HepG2 (cell line): ENCODE measurements around the gene NOXO1. TPM values are rescaled to one million over a fixed set of nuclear protein-coding genes. Genes with fewer than 3 reads are reported as not detected.

Experiments
- ARID2 ChIP-seq: sonication (generic); formaldehyde crosslinking; IDR thresholded peaks from 2 replicates; pipeline ENCODE4 v1.8.1; 2022; ENCODE audit warnings: mild to moderate bottlenecking, missing genetic modification reagents, borderline replicate concordance
- DBP ChIP-seq: sonication (generic); formaldehyde crosslinking; IDR thresholded peaks from 2 replicates; pipeline ENCODE4 v1.4.0; 2020; ENCODE audit warnings: missing genetic modification reagents; ENCODE audit errors: not compliant biosample characterization
- HNF4A ChIP-seq: sonication (generic); formaldehyde crosslinking; IDR thresholded peaks from 2 replicates; pipeline ENCODE4 v1.4.0; 2020; ENCODE audit warnings: missing genetic modification reagents
- LRRFIP1 ChIP-seq: sonication (generic); formaldehyde crosslinking; conservative IDR thresholded peaks from 2 replicates; pipeline ENCODE4 v1.4.0; 2020; ENCODE audit warnings: missing genetic modification reagents
- NFKBIZ ChIP-seq: IDR thresholded peaks from 2 replicates; pipeline ENCODE4 v1.6.1; 2018; ENCODE audit warnings: missing genetic modification reagents, missing compliant biosample characterization
- SAFB2 ChIP-seq: sonication (generic); formaldehyde crosslinking; IDR thresholded peaks from 2 replicates; pipeline ENCODE4 v1.5.1; 2020; ENCODE audit warnings: missing genetic modification reagents, low read depth, mild to moderate bottlenecking, borderline replicate concordance
- SKI ChIP-seq: fragments of 450-650 bp; IDR thresholded peaks from one replicate; pipeline ENCODE4 v1.6.1; 2018; ENCODE audit warnings: mild to moderate bottlenecking; ENCODE audit not compliant: partially characterized antibody
- XRCC5 ChIP-seq: fragments of 200-400 bp; formaldehyde crosslinking; optimal IDR thresholded peaks from 2 replicates; pipeline ENCODE3; 2017; ENCODE audit warnings: mild to moderate bottlenecking, low read length
- ZEB1 ChIP-seq: IDR thresholded peaks from 2 replicates; pipeline ENCODE4 v1.6.1; 2012; ENCODE audit warnings: mild to moderate bottlenecking, low read depth, inconsistent platforms; ENCODE audit not compliant: insufficient replicate concordance
- ZNF280B ChIP-seq: sonication (generic); formaldehyde crosslinking; IDR thresholded peaks from 2 replicates; pipeline ENCODE4 v1.5.0; 2020; ENCODE audit warnings: missing genetic modification reagents, mild to moderate bottlenecking, borderline replicate concordance
- ZNF335 ChIP-seq: sonication (generic); formaldehyde crosslinking; IDR thresholded peaks from 2 replicates; pipeline ENCODE4 v1.4.0; 2020; ENCODE audit warnings: missing genetic modification reagents
- ZNF33A ChIP-seq: sonication (generic); formaldehyde crosslinking; IDR thresholded peaks from 2 replicates; pipeline ENCODE4 v1.5.1; 2020; ENCODE audit warnings: missing genetic modification reagents, mild to moderate bottlenecking, moderate library complexity, borderline replicate concordance
- ZNF407 ChIP-seq: sonication (generic); formaldehyde crosslinking; IDR thresholded peaks from one replicate; pipeline ENCODE4 v1.5.1; 2020; ENCODE audit warnings: mild to moderate bottlenecking, missing genetic modification reagents; ENCODE audit errors: not compliant biosample characterization
- ZNF460 ChIP-seq: sonication (generic); formaldehyde crosslinking; IDR thresholded peaks from 2 replicates; pipeline ENCODE4 v1.5.1; 2020; ENCODE audit warnings: missing genetic modification reagents, mild to moderate bottlenecking, borderline replicate concordance
- ZNF546 ChIP-seq: sonication (generic); formaldehyde crosslinking; conservative IDR thresholded peaks from 2 replicates; pipeline ENCODE4 v1.8.1; 2023; ENCODE audit warnings: mild to moderate bottlenecking, missing genetic modification reagents
- ZNF713 ChIP-seq: sonication (generic); formaldehyde crosslinking; IDR thresholded peaks from 2 replicates; pipeline ENCODE4 v1.4.0; 2020; ENCODE audit warnings: mild to moderate bottlenecking, missing genetic modification reagents
- polyA plus RNA-seq, 8 experiments: library from polyadenylated mRNA; depleted of rRNA in 3 of 8; stranded (reverse) in 7 of 8; unstranded in 1 of 8; fragments of >200 nt; fragmentation: Illumina TruSeq in 4 of 8; extraction: Trizol in 4 of 8; gene quantifications; 2 replicates each; pipeline versions ENCODE4 v1.2.1 to v1.2.3, GENCODE V29; 2011 to 2016; ENCODE audit warnings: low read depth in 4 of 8, missing spikeins in 1 of 8, mixed read lengths in 1 of 8; ENCODE audit not compliant: insufficient read depth in 1 of 8
- total RNA-seq, 5 experiments: library from RNA; depleted of rRNA; stranded (reverse); fragments of >200 nt; fragmentation: Illumina TruSeq; extraction: Trizol; gene quantifications; 2 replicates each; pipeline ENCODE4 v1.2.3, GENCODE V29; 2016; ENCODE audit warnings: low read depth in 1 of 5

The NOXO1 gene
- total and polyA plus RNA-seq, 2 of the 13 experiments (the other 11 are each of a cell fraction or from before 2014, with no cell fraction given) = 0.69 to 1.4 TPM

GRCh38 chr16:2009791-2010510, 28.7 kb upstream of the NOXO1 start, which contains the start of gene ZNF598 (continued):
- TF ChIP-seq LRRFIP1 (CRISPR knock-in tag) = no peak
- no peak for TF ChIP-seq ZNF335 (CRISPR knock-in tag)
- TF ChIP-seq HNF4A = no peak
- no peak for TF ChIP-seq XRCC5
- TF ChIP-seq NFKBIZ = peak; percentile 69; the same call in 1 of the 2 replicates
- no peak for TF ChIP-seq ARID2 (CRISPR knock-in tag)
- TF ChIP-seq ZNF713 (CRISPR knock-in tag) = no peak
- no peak for TF ChIP-seq DBP (CRISPR knock-in tag)
- TF ChIP-seq ZNF407 = no peak
- peak; percentile 35; the same call in 1 of the 2 replicates for TF ChIP-seq ZNF280B (CRISPR knock-in tag)
- no peak for TF ChIP-seq SAFB2 (CRISPR knock-in tag)
- no peak for TF ChIP-seq ZNF460 (CRISPR knock-in tag)
- no peak for TF ChIP-seq SKI
- no peak for TF ChIP-seq ZEB1
- TF ChIP-seq ZNF546 (CRISPR knock-in tag) = no peak
- TF ChIP-seq ZNF33A (CRISPR knock-in tag) = no peak
